HEK293 (cell line): ENCODE data around the gene TMEM62.

Experiments used
- CTCF ChIA-PET: fragments of 350-600 bp; formaldehyde crosslinking; extraction: SDS; loops from one replicate; lab custom pipeline; 2021; ENCODE audit warnings: antibody characterized with exemption; lab: Yijun Ruan, JAX
- POLR2A ChIA-PET: fragments of 300-600 bp; formaldehyde crosslinking; extraction: SDS; loops from one replicate; lab custom pipeline; 2020; ENCODE audit warnings: antibody characterized with exemption, inconsistent platforms; lab: Yijun Ruan, JAX
- H3K27ac ChIP-seq: fragments of 200-500 bp; sonication (Bioruptor generic); 2 replicates; pipeline ENCODE4 v1.5.1; 2014; ENCODE audit warnings: low read depth, low read length, control low read depth, inconsistent platforms; ENCODE audit errors: extremely low read depth
- H3K36me3 ChIP-seq, 2 experiments: fragments of 200-500 bp in 1 of 2; sonication (Bioruptor generic) in 1 of 2; 1 replicate in 1 of 2; 2 replicates in 1 of 2; pipeline ENCODE4 v1.5.1; 2014 to 2017; ENCODE audit warnings: inconsistent platforms in 2 of 2, low read length in 2 of 2; ENCODE audit not compliant: control insufficient read depth in 2 of 2, insufficient read depth in 1 of 2
- H3K4me1 ChIP-seq: fragments of 200-500 bp; sonication (Bioruptor generic); 2 replicates; pipeline ENCODE4 v1.5.1; 2014; ENCODE audit warnings: mild to moderate bottlenecking, low read length, inconsistent platforms; ENCODE audit not compliant: control insufficient read depth, insufficient read depth
- H3K4me3 ChIP-seq: 2 replicates; pipeline ENCODE4 v1.5.1; 2011; ENCODE audit warnings: low read depth, mild to moderate bottlenecking, control low read depth, low read length, moderate library complexity
- H3K9me3 ChIP-seq: fragments of 200-500 bp; sonication (Bioruptor generic); 2 replicates; pipeline ENCODE4 v1.5.1; 2014; ENCODE audit warnings: low read depth, low read length, inconsistent platforms; ENCODE audit not compliant: control insufficient read depth, insufficient read depth
- BCL11A ChIP-seq: fragments of 450-650 bp; formaldehyde crosslinking; IDR thresholded peaks from 2 replicates; pipeline ENCODE4 v1.5.1; 2016; ENCODE audit warnings: low read depth, missing biosample characterization, missing genetic modification characterization
- GLI4 ChIP-seq: fragments of 450-650 bp; formaldehyde crosslinking; IDR thresholded peaks from 2 replicates; pipeline ENCODE4 v1.5.1; 2016; ENCODE audit warnings: missing biosample characterization, missing genetic modification characterization
- KLF10 ChIP-seq: fragments of 450-650 bp; IDR thresholded peaks from 2 replicates; pipeline ENCODE4 v1.5.1; 2018; ENCODE audit warnings: missing biosample characterization, mild to moderate bottlenecking, missing genetic modification characterization
- PATZ1 ChIP-seq: fragments of 450-650 bp; formaldehyde crosslinking; IDR thresholded peaks from 2 replicates; pipeline ENCODE4 v1.5.1; 2016; ENCODE audit warnings: missing biosample characterization, missing genetic modification characterization
- SCRT1 ChIP-seq: fragments of 450-650 bp; formaldehyde crosslinking; IDR thresholded peaks from 2 replicates; pipeline ENCODE4 v1.5.1; 2016; ENCODE audit warnings: missing biosample characterization, missing genetic modification characterization, borderline replicate concordance
- TRIM28 ChIP-seq: IDR thresholded peaks from 2 replicates; pipeline ENCODE4 v1.6.1; 2011; ENCODE audit warnings: low read length, control low read depth, borderline replicate concordance
- ZBTB20 ChIP-seq: fragments of 450-650 bp; formaldehyde crosslinking; IDR thresholded peaks from 2 replicates; pipeline ENCODE4 v1.5.1; 2016; ENCODE audit warnings: missing biosample characterization, missing genetic modification characterization
- ZBTB6 ChIP-seq: fragments of 450-650 bp; formaldehyde crosslinking; IDR thresholded peaks from 2 replicates; pipeline ENCODE4 v1.5.1; 2017; ENCODE audit warnings: missing biosample characterization, missing genetic modification characterization
- ZEB2 ChIP-seq: fragments of 450-650 bp; formaldehyde crosslinking; IDR thresholded peaks from 2 replicates; pipeline ENCODE4 v1.5.1; 2016; ENCODE audit warnings: missing biosample characterization, missing genetic modification characterization
- ZFP41 ChIP-seq: fragments of 450-650 bp; formaldehyde crosslinking; IDR thresholded peaks from 2 replicates; pipeline ENCODE4 v1.5.1; 2016; ENCODE audit warnings: missing biosample characterization, missing genetic modification characterization, borderline replicate concordance
- ZNF114 ChIP-seq: fragments of 450-650 bp; formaldehyde crosslinking; IDR thresholded peaks from 2 replicates; pipeline ENCODE4 v1.5.0; 2017; ENCODE audit warnings: missing biosample characterization, missing genetic modification characterization
- ZNF121 ChIP-seq: fragments of 450-650 bp; formaldehyde crosslinking; IDR thresholded peaks from 2 replicates; pipeline ENCODE4 v1.5.1; 2016; ENCODE audit warnings: missing biosample characterization, missing genetic modification characterization
- ZNF248 ChIP-seq: fragments of 450-650 bp; formaldehyde crosslinking; IDR thresholded peaks from 2 replicates; pipeline ENCODE4 v1.5.1; 2017; ENCODE audit warnings: missing biosample characterization, missing genetic modification characterization
- ZNF280D ChIP-seq: fragments of 450-650 bp; formaldehyde crosslinking; IDR thresholded peaks from 2 replicates; pipeline ENCODE4 v1.5.1; 2016; ENCODE audit warnings: missing biosample characterization, missing genetic modification characterization
- ZNF311 ChIP-seq: fragments of 450-650 bp; formaldehyde crosslinking; IDR thresholded peaks from 2 replicates; pipeline ENCODE4 v1.5.1; 2017; ENCODE audit warnings: missing biosample characterization, missing genetic modification characterization, borderline replicate concordance
- ZNF394 ChIP-seq: fragments of 450-650 bp; formaldehyde crosslinking; IDR thresholded peaks from 2 replicates; pipeline ENCODE4 v1.5.1; 2016; ENCODE audit warnings: missing biosample characterization, missing genetic modification characterization, mild to moderate bottlenecking, moderate library complexity, borderline replicate concordance
- ZNF426 ChIP-seq: fragments of 450-650 bp; formaldehyde crosslinking; IDR thresholded peaks from 2 replicates; pipeline ENCODE4 v1.5.1; 2017; ENCODE audit warnings: missing biosample characterization, missing genetic modification characterization, mild to moderate bottlenecking, inconsistent platforms, moderate library complexity
- ZNF654 ChIP-seq: fragments of 450-650 bp; formaldehyde crosslinking; IDR thresholded peaks from 2 replicates; pipeline ENCODE4 v1.5.1; 2016; ENCODE audit warnings: low read depth, missing biosample characterization, missing genetic modification characterization
- ZNF692 ChIP-seq: fragments of 450-650 bp; formaldehyde crosslinking; IDR thresholded peaks from 2 replicates; pipeline ENCODE4 v1.5.1; 2016; ENCODE audit warnings: missing biosample characterization, missing genetic modification characterization
- ZSCAN4 ChIP-seq: fragments of 450-650 bp; formaldehyde crosslinking; IDR thresholded peaks from 2 replicates; pipeline ENCODE4 v1.5.1; 2017; ENCODE audit warnings: missing biosample characterization, missing genetic modification characterization

The TMEM62 gene

GRCh38 chr15:43111354-43111753, 22.0 kb upstream of the TMEM62 start:
- POLR2A ChIA-PET = interaction anchor here (0.7 kb wide), 1 partner anchor 43 kb away, joined by 6 read pairs; no protein-coding TSS in a partner anchor
- CTCF ChIA-PET = no interaction called here
- TF ChIP-seq ZNF654 (tag by site-specific recombination) = no peak
- no peak for TF ChIP-seq ZNF311
- TF ChIP-seq ZNF114 (tag by site-specific recombination) = no peak
- TF ChIP-seq KLF10 (tag by site-specific recombination) = no peak
- Histone ChIP-seq H3K27ac (no peak overlapping the region), H3K4me1 (no peaks in the 10 kb centered on the region), H3K36me3 (no peaks in the 10 kb centered on the region), H3K4me3 (no peak overlapping the region), H3K9me3 (no peaks in the 10 kb centered on the region)

GRCh38 chr15:43118286-43118685, 15.1 kb upstream of the TMEM62 start:
- H3K4me3 ChIP-seq = no peak overlapping the region
- no peaks in the 10 kb centered on the region for H3K36me3 ChIP-seq
- H3K27ac ChIP-seq = no peak overlapping the region
- CTCF ChIA-PET = no interaction called here
- no peaks in the 10 kb centered on the region for H3K9me3 ChIP-seq
- no peaks in the 10 kb centered on the region for H3K4me1 ChIP-seq
- POLR2A ChIA-PET = interaction anchor here (1.9 kb wide), 1 partner anchor 12 kb away, joined by 4 read pairs; the partner anchor contains the start of gene UBR1
- no peak for TF ChIP-seq ZBTB20

GRCh38 chr15:43118829-43119228, 14.6 kb upstream of the TMEM62 start:
- no peaks in the 10 kb centered on the region for H3K4me1 ChIP-seq
- no peaks in the 10 kb centered on the region for H3K9me3 ChIP-seq
- no peak overlapping the region for H3K4me3 ChIP-seq
- TF ChIP-seq KLF10 (tag by site-specific recombination) = no peak
- no peak for TF ChIP-seq BCL11A (tag by site-specific recombination)
- TF ChIP-seq ZEB2 (tag by site-specific recombination) = no peak
- no peak for TF ChIP-seq ZNF692 (tag by site-specific recombination)
- no peak for TF ChIP-seq ZSCAN4 (tag by site-specific recombination)
- no peak for TF ChIP-seq ZNF121 (tag by site-specific recombination)
- no peak for TF ChIP-seq ZFP41 (tag by site-specific recombination)
- no peak for TF ChIP-seq ZNF426
- no peak for TF ChIP-seq GLI4 (tag by site-specific recombination)
- no peak for TF ChIP-seq ZNF280D (tag by site-specific recombination)
- TF ChIP-seq SCRT1 (tag by site-specific recombination) = no peak
- no peak for TF ChIP-seq TRIM28
- TF ChIP-seq ZNF394 (tag by site-specific recombination) = no peak
- no peak for TF ChIP-seq PATZ1 (tag by site-specific recombination)
- no peak for TF ChIP-seq ZBTB6
- TF ChIP-seq ZNF248 (tag by site-specific recombination) = no peak
- POLR2A ChIA-PET = interaction anchor here (1.9 kb wide), 1 partner anchor 13 kb away, joined by 4 read pairs; the partner anchor contains the start of gene UBR1
- no peaks in the 10 kb centered on the region for H3K36me3 ChIP-seq
- CTCF ChIA-PET = no interaction called here
- no peak overlapping the region for H3K27ac ChIP-seq
